ENCODE measurements around the gene LRRC74B.
"Not testable (repeated sequence)": the region's sequence is repeated elsewhere in the genome, so short reads cannot be mapped to it uniquely, and the experiment has no call there.

LRRC74B gene

GRCh38 chr22:21076912-21077625, 31.3 kb downstream of the LRRC74B start:
- no peak overlapping the region for H3K9ac ChIP-seq (ENCODE audit: low read length)
- H3K9me3 ChIP-seq (ENCODE audit: control insufficient read depth, low read length), result no peaks in the 10 kb centered on the region
- H3K4me3 ChIP-seq (ENCODE audit: low read length), result no peak overlapping the region
- no peak for DNase-seq (ENCODE audit: low read depth)
- H3K27me3 ChIP-seq (replicated peaks; ENCODE audit: control insufficient read depth, insufficient read depth, low read length), result peaks cover 4% of the 10 kb centered on the region
- H3K36me3 ChIP-seq (ENCODE audit: control insufficient read depth, insufficient read depth, low read length, severe bottlenecking), result no peaks in the 10 kb centered on the region
- no peaks in the 10 kb centered on the region for H3K4me1 ChIP-seq (ENCODE audit: control insufficient read depth, insufficient read depth, low read length)

- no peaks in the 10 kb centered on the region for H3K9me3 ChIP-seq (ENCODE audit: control insufficient read depth, low read length)
- DNase-seq (ENCODE audit: low read depth), result no peak
- H3K27me3 ChIP-seq (replicated peaks; ENCODE audit: control insufficient read depth, insufficient read depth, low read length), result peaks cover 4% of the 10 kb centered on the region
- H3K4me1 ChIP-seq (ENCODE audit: control insufficient read depth, insufficient read depth, low read length), result no peaks in the 10 kb centered on the region
- H3K36me3 ChIP-seq (ENCODE audit: control insufficient read depth, insufficient read depth, low read length, severe bottlenecking), result no peaks in the 10 kb centered on the region
- H3K9ac ChIP-seq (ENCODE audit: low read length), result no peak overlapping the region
- H3K4me3 ChIP-seq (ENCODE audit: low read length), result no peak overlapping the region
These were observed 32.2 kb downstream of the LRRC74B start for GRCh38 chr22:21077884-21078508.

- Histone ChIP-seq H3K4me3 (ENCODE audit: low read length) (no peak overlapping the region), H3K9ac (ENCODE audit: low read length) (no peak overlapping the region), H3K27me3 (replicated peaks; ENCODE audit: control insufficient read depth, insufficient read depth, low read length) (peaks cover 4% of the 10 kb centered on the region), H3K9me3 (ENCODE audit: control insufficient read depth, low read length) (no peaks in the 10 kb centered on the region), H3K4me1 (ENCODE audit: control insufficient read depth, insufficient read depth, low read length) (no peaks in the 10 kb centered on the region), H3K36me3 (ENCODE audit: control insufficient read depth, insufficient read depth, low read length, severe bottlenecking) (no peaks in the 10 kb centered on the region)
- DNase-seq (ENCODE audit: low read depth), result no peak
These were observed 33.2 kb downstream of the LRRC74B start for GRCh38 chr22:21078916-21079315.

GRCh38 chr22:21079493-21079892, 33.7 kb downstream of the LRRC74B start:
- Histone ChIP-seq H3K9ac (ENCODE audit: low read length) (no peak overlapping the region), H3K4me3 (ENCODE audit: low read length) (no peak overlapping the region), H3K9me3 (ENCODE audit: control insufficient read depth, low read length) (no peaks in the 10 kb centered on the region), H3K4me1 (ENCODE audit: control insufficient read depth, insufficient read depth, low read length) (no peaks in the 10 kb centered on the region), H3K27me3 (replicated peaks; ENCODE audit: control insufficient read depth, insufficient read depth, low read length) (peaks cover 4% of the 10 kb centered on the region), H3K36me3 (ENCODE audit: control insufficient read depth, insufficient read depth, low read length, severe bottlenecking) (no peaks in the 10 kb centered on the region)
- DNase-seq (ENCODE audit: low read depth), result no peak

DNA sequence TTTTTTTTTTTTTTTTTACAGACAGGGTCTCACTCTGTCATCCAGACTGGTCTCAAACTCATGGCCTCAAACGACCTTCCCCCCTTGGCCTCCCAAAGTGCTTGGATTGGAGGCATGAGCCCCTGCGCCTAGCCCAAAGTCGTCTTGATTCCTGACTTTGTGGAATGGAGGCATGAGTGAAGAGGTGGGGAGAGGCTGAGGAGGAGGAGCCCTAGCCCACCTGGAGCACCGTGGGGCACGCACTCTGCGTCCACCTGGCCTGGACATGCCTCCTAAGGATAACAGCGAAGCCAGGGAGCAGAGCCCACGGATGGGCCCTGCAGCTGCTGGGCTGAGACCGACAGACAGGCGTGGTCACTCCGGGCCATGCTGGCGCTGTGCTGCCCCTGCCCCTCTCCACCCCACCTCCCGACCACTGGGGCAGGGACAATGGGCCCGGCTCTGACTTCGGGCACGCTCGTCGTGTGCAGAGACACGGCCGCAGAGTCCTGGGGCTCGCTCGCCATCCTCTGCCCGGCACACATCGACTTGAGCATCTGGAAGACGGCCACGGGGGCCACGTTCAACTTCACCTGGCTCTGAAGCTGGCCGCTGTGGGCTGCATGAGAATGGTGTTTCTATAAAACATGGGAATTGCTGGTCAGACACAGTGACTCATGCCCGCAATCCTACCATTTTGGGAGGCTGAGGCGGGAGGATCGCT, 34.8 kb downstream of the LRRC74B start:
- Histone ChIP-seq H3K36me3 (ENCODE audit: control insufficient read depth, insufficient read depth, low read length, severe bottlenecking) (no peaks in the 10 kb centered on the region), H3K9ac (ENCODE audit: low read length) (no peak overlapping the region), H3K27me3 (replicated peaks; ENCODE audit: control insufficient read depth, insufficient read depth, low read length) (peaks cover 4% of the 10 kb centered on the region), H3K4me3 (ENCODE audit: low read length) (no peak overlapping the region), H3K4me1 (ENCODE audit: control insufficient read depth, insufficient read depth, low read length) (no peaks in the 10 kb centered on the region), H3K9me3 (ENCODE audit: control insufficient read depth, low read length) (no peaks in the 10 kb centered on the region)
- DNase-seq (ENCODE audit: low read depth), result no peak

GRCh38 chr22:21082248-21082647, 36.5 kb downstream of the LRRC74B start:
- Histone ChIP-seq H3K4me3 (ENCODE audit: low read length) (no peak overlapping the region), H3K4me1 (ENCODE audit: control insufficient read depth, insufficient read depth, low read length) (no peaks in the 10 kb centered on the region), H3K27me3 (replicated peaks; ENCODE audit: control insufficient read depth, insufficient read depth, low read length) (peaks cover 4% of the 10 kb centered on the region), H3K9me3 (ENCODE audit: control insufficient read depth, low read length) (no peaks in the 10 kb centered on the region), H3K9ac (ENCODE audit: low read length) (no peak overlapping the region), H3K36me3 (ENCODE audit: control insufficient read depth, insufficient read depth, low read length, severe bottlenecking) (no peaks in the 10 kb centered on the region)
- DNase-seq (ENCODE audit: low read depth), result peak; percentile 42

GRCh38 chr22:21087119-21087518, 41.4 kb downstream of the LRRC74B start:
- DNase-seq (ENCODE audit: low read depth), result no peak
- no peaks in the 10 kb centered on the region for H3K9me3 ChIP-seq (ENCODE audit: control insufficient read depth, low read length)
- no peaks in the 10 kb centered on the region for H3K36me3 ChIP-seq (ENCODE audit: control insufficient read depth, insufficient read depth, low read length, severe bottlenecking)
- no peak overlapping the region for H3K4me3 ChIP-seq (ENCODE audit: low read length)
- H3K27me3 ChIP-seq (replicated peaks; ENCODE audit: control insufficient read depth, insufficient read depth, low read length), result no peaks in the 10 kb centered on the region
- H3K4me1 ChIP-seq (ENCODE audit: control insufficient read depth, insufficient read depth, low read length), result no peaks in the 10 kb centered on the region
- no peak overlapping the region for H3K9ac ChIP-seq (ENCODE audit: low read length)

GRCh38 chr22:21087926-21088325, 42.2 kb downstream of the LRRC74B start:
- H3K36me3 ChIP-seq (ENCODE audit: control insufficient read depth, insufficient read depth, low read length, severe bottlenecking); DNase-seq (ENCODE audit: low read depth); H3K4me1 ChIP-seq (ENCODE audit: control insufficient read depth, insufficient read depth, low read length); H3K27me3 ChIP-seq (replicated peaks; ENCODE audit: control insufficient read depth, insufficient read depth, low read length); H3K9ac ChIP-seq (ENCODE audit: low read length); H3K4me3 ChIP-seq (ENCODE audit: low read length); H3K9me3 ChIP-seq (ENCODE audit: control insufficient read depth, low read length): not testable (repeated sequence)

DNA sequence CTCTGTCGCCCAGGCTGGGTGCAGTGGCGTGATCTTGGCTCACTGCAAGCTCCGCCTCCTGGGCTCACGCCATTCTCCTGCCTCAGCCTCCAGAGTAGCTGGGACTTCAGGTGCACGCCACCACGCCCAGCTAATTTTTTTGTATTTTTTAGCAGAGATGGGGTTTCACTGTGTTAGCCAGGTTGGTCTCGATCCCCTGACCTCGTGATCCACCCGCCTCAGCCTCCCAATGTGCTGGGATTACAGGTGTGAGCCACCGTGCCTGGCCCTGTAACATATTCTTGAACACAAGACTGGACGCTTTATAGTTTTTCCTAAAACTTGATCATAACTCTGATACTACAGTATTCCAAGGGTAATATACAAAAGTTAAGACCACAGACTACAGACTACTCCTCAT, 45.5 kb downstream of the LRRC74B start:
- not testable (repeated sequence) for DNase-seq (ENCODE audit: low read depth); H3K4me3 ChIP-seq (ENCODE audit: low read length); H3K9ac ChIP-seq (ENCODE audit: low read length); H3K36me3 ChIP-seq (ENCODE audit: control insufficient read depth, insufficient read depth, low read length, severe bottlenecking); H3K9me3 ChIP-seq (ENCODE audit: control insufficient read depth, low read length); H3K4me1 ChIP-seq (ENCODE audit: control insufficient read depth, insufficient read depth, low read length)
- peaks cover 11% of the 10 kb centered on the region for H3K27me3 ChIP-seq (replicated peaks; ENCODE audit: control insufficient read depth, insufficient read depth, low read length)

DNA sequence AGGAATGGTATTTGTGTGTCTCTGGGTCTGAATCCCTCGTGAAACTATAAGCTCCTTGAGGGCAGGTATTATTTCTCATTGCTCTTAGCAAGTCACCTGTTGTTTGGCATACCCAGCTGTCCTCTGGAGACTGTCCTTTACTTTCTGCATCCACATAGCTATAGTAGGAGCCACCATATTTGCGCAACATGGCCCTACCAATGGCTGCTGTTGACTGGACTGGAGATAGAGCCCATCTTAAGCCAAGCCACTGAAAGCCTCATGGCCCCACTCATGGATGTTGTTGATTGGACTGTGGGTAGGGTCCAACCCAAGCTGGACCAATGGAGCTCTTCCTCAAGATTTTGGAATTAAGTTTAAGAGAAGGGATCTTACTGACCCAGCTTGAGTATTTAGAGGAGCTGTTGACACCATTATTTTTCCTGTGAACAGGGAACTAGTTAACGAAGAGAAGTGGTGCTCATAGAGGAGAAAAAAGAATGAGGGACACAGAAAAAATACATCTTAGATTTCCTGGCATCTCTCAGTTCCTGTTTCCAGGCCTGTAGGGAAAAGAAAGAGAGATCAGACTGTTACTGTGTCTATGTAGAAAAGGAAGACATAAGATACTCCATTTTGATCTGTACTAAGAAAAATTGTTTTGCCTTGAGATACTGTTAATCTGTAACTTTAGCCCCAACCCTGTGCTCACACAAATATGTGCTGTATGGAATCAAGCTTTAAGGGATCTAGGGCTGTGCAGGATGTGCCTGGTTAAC, 47.2 kb downstream of the LRRC74B start:
- no peak for DNase-seq (ENCODE audit: low read depth)
- Histone ChIP-seq H3K4me1 (ENCODE audit: control insufficient read depth, insufficient read depth, low read length) (no peaks in the 10 kb centered on the region), H3K4me3 (ENCODE audit: low read length) (no peak overlapping the region), H3K27me3 (replicated peaks; ENCODE audit: control insufficient read depth, insufficient read depth, low read length) (peaks cover 11% of the 10 kb centered on the region), H3K9ac (ENCODE audit: low read length) (no peak overlapping the region), H3K36me3 (ENCODE audit: control insufficient read depth, insufficient read depth, low read length, severe bottlenecking) (no peaks in the 10 kb centered on the region), H3K9me3 (ENCODE audit: control insufficient read depth, low read length) (no peaks in the 10 kb centered on the region)

GRCh38 chr22:21093555-21094137, 47.9 kb downstream of the LRRC74B start:
- not testable (repeated sequence) for H3K9me3 ChIP-seq (ENCODE audit: control insufficient read depth, low read length); H3K9ac ChIP-seq (ENCODE audit: low read length); DNase-seq (ENCODE audit: low read depth); H3K36me3 ChIP-seq (ENCODE audit: control insufficient read depth, insufficient read depth, low read length, severe bottlenecking); H3K4me3 ChIP-seq (ENCODE audit: low read length); H3K4me1 ChIP-seq (ENCODE audit: control insufficient read depth, insufficient read depth, low read length)
- H3K27me3 ChIP-seq (replicated peaks; ENCODE audit: control insufficient read depth, insufficient read depth, low read length), result peaks cover 11% of the 10 kb centered on the region

All from adipocyte (in vitro differentiated cells).